K562 (cell line): Measurements from ENCODE around the gene WDR90. TPM values are rescaled to one million over a fixed set of nuclear protein-coding genes. Genes with fewer than 3 reads are reported as not detected.

Source experiments
- CC2D1A ChIP-seq: fragments of 450-650 bp; IDR thresholded peaks from 2 replicates; pipeline ENCODE4 v1.6.1; 2017; ENCODE audit warnings: mild to moderate bottlenecking
- GATA2 ChIP-seq: sonication (generic); formaldehyde crosslinking; IDR thresholded peaks from 2 replicates; pipeline ENCODE4 v1.4.0; 2020; ENCODE audit warnings: mild to moderate bottlenecking, missing genetic modification reagents
- NELFE ChIP-seq: IDR thresholded peaks from 2 replicates; pipeline ENCODE4 v1.6.1; 2011; ENCODE audit warnings: mild to moderate bottlenecking; ENCODE audit not compliant: insufficient read depth, insufficient read length
- PHB ChIP-seq: fragments of 250-450 bp; sonication (Bioruptor Pico); IDR thresholded peaks from 2 replicates; pipeline ENCODE4 v1.5.0; 2021
- RAD51 ChIP-seq: fragments of 450-650 bp; IDR thresholded peaks from 2 replicates; pipeline ENCODE4 v1.7.1; 2016; ENCODE audit warnings: low read depth, mild to moderate bottlenecking, borderline replicate concordance
- TCFL5 ChIP-seq: fragments of 250-450 bp; sonication (Bioruptor Pico); conservative IDR thresholded peaks from 2 replicates; pipeline ENCODE4 v1.6.1; 2021; ENCODE audit warnings: mild to moderate bottlenecking, moderate library complexity, matching md5 sums
- TFAM ChIP-seq: fragments of 250-450 bp; sonication (Bioruptor Pico); conservative IDR thresholded peaks from 2 replicates; pipeline ENCODE4 v1.5.0; 2021; ENCODE audit warnings: mild to moderate bottlenecking, moderate library complexity
- ZC3H8 ChIP-seq: fragments of 450-650 bp; IDR thresholded peaks from 2 replicates; pipeline ENCODE4 v1.6.1; 2017
- ZNF212 ChIP-seq: fragments of 450-650 bp; formaldehyde crosslinking; IDR thresholded peaks from 2 replicates; pipeline ENCODE4 v1.4.0; 2020; ENCODE audit warnings: mild to moderate bottlenecking
- polyA plus RNA-seq, 8 experiments: library from polyadenylated mRNA; depleted of rRNA in 4 of 8; stranded (reverse) in 5 of 8; unstranded in 3 of 8; fragments of >200 nt; fragmentation: Nextera tagmentation in 2 of 8; fragmentation: Illumina TruSeq in 1 of 8; extraction: Ambion mirVana in 2 of 8; extraction: Trizol in 1 of 8; gene quantifications; 2 replicates each; pipeline versions ENCODE4 v1.2.1 to v1.2.3, GENCODE V29; 2011 to 2014; ENCODE audit warnings: inconsistent platforms in 1 of 8, missing spikeins in 1 of 8
- total RNA-seq, 7 experiments: library from RNA; depleted of rRNA in 6 of 7; stranded (reverse); fragments of >200 nt in 6 of 7; fragmentation: Illumina TruSeq in 2 of 7; extraction: Trizol in 2 of 7; gene quantifications; 2 replicates each; pipeline versions ENCODE4 v1.2.1 to v1.2.3, GENCODE V29; 2011 to 2021; ENCODE audit warnings: low replicate concordance in 1 of 7
- TF ChIP-seq, protein P1 (sequence below): sonication (generic); formaldehyde crosslinking; IDR thresholded peaks from 2 replicates; pipeline ENCODE4 v1.5.0; 2020; ENCODE audit warnings: missing genetic modification reagents
- TF ChIP-seq, protein P2 (sequence below): fragments of 450-650 bp; formaldehyde crosslinking; IDR thresholded peaks from 2 replicates; pipeline ENCODE4 v1.4.0; 2020; ENCODE audit warnings: mild to moderate bottlenecking, moderate library complexity
- TF ChIP-seq, protein P3 (sequence below): sonication (generic); formaldehyde crosslinking; IDR thresholded peaks from 2 replicates; pipeline ENCODE4 v1.8.0; 2022; ENCODE audit warnings: missing genetic modification reagents, mild to moderate bottlenecking, borderline replicate concordance
- TF ChIP-seq, protein P4 (sequence below): fragments of 200-800 bp; sonication (Bioruptor generic); IDR thresholded peaks from 2 replicates; pipeline ENCODE4 v1.6.1; 2016; ENCODE audit warnings: missing genetic modification characterization, missing compliant biosample characterization
- TF ChIP-seq, protein P5 (sequence below): fragments of 150-350 bp; IDR thresholded peaks from 2 replicates; pipeline ENCODE4 v1.6.1; 2014; ENCODE audit warnings: low read depth, mild to moderate bottlenecking, low read length, borderline replicate concordance

The WDR90 gene
- total and polyA plus RNA-seq, 9 of the 15 experiments (the other 6 are each of a cell fraction or from before 2014, with no cell fraction given) = 0.44 to 12.6 (median 3.3) TPM

DNA sequence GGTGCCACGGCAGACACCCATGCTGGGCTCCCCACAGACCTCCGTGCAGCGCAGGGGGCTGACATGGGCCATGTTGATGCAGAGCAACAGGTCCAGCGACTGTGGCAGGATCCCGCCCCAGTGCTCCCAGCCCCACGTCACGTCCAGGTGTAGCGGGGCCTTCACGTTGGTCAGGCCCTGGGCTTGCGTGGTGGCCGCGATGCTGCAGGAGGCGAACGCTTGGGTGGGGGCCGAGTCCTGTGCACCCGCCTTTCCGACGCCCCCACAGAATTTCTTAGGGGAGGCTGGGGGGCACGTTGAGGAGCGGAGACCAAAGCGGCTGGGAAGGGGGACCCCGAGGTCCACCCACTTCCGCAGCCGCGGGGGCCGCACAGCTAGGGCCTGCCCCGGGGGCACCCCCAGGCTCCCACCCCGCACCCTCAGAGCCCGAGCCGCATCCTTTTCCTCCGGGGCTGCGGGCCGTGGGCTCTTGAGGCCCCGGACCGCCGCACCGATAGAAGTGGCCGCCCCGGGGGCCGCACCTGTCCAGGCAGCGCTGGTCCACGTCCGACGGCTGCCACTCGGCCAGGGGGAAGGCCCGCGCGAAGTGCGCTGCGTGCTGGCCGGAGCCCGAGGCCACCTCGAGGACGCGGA, 13.5 kb upstream of the WDR90 start (continued):
- TF ChIP-seq, protein P1, sequence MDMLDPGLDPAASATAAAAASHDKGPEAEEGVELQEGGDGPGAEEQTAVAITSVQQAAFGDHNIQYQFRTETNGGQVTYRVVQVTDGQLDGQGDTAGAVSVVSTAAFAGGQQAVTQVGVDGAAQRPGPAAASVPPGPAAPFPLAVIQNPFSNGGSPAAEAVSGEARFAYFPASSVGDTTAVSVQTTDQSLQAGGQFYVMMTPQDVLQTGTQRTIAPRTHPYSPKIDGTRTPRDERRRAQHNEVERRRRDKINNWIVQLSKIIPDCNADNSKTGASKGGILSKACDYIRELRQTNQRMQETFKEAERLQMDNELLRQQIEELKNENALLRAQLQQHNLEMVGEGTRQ = no peak
- TF ChIP-seq, protein P2, sequence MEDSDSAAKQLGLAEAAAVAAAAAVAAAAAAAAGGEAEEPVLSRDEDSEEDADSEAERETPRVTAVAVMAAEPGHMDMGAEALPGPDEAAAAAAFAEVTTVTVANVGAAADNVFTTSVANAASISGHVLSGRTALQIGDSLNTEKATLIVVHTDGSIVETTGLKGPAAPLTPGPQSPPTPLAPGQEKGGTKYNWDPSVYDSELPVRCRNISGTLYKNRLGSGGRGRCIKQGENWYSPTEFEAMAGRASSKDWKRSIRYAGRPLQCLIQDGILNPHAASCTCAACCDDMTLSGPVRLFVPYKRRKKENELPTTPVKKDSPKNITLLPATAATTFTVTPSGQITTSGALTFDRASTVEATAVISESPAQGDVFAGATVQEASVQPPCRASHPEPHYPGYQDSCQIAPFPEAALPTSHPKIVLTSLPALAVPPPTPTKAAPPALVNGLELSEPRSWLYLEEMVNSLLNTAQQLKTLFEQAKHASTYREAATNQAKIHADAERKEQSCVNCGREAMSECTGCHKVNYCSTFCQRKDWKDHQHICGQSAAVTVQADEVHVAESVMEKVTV (CRISPR knock-in tag) = 0 out of 2 replicates have a peak, but pooled peaks have one; percentile 25
- TF ChIP-seq CC2D1A (no peak), TFAM (CRISPR knock-in tag) (no peak), TCFL5 (CRISPR knock-in tag) (no peak), PHB (CRISPR knock-in tag) (no peak), ZC3H8 (no peak), NELFE (no peak), RAD51 (no peak), ZNF212 (CRISPR knock-in tag) (no peak), GATA2 (CRISPR knock-in tag) (no peak)
- TF ChIP-seq, protein P3, sequence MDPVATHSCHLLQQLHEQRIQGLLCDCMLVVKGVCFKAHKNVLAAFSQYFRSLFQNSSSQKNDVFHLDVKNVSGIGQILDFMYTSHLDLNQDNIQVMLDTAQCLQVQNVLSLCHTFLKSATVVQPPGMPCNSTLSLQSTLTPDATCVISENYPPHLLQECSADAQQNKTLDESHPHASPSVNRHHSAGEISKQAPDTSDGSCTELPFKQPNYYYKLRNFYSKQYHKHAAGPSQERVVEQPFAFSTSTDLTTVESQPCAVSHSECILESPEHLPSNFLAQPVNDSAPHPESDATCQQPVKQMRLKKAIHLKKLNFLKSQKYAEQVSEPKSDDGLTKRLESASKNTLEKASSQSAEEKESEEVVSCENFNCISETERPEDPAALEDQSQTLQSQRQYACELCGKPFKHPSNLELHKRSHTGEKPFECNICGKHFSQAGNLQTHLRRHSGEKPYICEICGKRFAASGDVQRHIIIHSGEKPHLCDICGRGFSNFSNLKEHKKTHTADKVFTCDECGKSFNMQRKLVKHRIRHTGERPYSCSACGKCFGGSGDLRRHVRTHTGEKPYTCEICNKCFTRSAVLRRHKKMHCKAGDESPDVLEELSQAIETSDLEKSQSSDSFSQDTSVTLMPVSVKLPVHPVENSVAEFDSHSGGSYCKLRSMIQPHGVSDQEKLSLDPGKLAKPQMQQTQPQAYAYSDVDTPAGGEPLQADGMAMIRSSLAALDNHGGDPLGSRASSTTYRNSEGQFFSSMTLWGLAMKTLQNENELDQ (CRISPR knock-in tag) = no peak
- TF ChIP-seq, protein P4, sequence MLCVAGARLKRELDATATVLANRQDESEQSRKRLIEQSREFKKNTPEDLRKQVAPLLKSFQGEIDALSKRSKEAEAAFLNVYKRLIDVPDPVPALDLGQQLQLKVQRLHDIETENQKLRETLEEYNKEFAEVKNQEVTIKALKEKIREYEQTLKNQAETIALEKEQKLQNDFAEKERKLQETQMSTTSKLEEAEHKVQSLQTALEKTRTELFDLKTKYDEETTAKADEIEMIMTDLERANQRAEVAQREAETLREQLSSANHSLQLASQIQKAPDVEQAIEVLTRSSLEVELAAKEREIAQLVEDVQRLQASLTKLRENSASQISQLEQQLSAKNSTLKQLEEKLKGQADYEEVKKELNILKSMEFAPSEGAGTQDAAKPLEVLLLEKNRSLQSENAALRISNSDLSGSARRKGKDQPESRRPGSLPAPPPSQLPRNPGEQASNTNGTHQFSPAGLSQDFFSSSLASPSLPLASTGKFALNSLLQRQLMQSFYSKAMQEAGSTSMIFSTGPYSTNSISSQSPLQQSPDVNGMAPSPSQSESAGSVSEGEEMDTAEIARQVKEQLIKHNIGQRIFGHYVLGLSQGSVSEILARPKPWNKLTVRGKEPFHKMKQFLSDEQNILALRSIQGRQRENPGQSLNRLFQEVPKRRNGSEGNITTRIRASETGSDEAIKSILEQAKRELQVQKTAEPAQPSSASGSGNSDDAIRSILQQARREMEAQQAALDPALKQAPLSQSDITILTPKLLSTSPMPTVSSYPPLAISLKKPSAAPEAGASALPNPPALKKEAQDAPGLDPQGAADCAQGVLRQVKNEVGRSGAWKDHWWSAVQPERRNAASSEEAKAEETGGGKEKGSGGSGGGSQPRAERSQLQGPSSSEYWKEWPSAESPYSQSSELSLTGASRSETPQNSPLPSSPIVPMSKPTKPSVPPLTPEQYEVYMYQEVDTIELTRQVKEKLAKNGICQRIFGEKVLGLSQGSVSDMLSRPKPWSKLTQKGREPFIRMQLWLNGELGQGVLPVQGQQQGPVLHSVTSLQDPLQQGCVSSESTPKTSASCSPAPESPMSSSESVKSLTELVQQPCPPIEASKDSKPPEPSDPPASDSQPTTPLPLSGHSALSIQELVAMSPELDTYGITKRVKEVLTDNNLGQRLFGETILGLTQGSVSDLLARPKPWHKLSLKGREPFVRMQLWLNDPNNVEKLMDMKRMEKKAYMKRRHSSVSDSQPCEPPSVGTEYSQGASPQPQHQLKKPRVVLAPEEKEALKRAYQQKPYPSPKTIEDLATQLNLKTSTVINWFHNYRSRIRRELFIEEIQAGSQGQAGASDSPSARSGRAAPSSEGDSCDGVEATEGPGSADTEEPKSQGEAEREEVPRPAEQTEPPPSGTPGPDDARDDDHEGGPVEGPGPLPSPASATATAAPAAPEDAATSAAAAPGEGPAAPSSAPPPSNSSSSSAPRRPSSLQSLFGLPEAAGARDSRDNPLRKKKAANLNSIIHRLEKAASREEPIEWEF = no peak
- TF ChIP-seq, protein P5, sequence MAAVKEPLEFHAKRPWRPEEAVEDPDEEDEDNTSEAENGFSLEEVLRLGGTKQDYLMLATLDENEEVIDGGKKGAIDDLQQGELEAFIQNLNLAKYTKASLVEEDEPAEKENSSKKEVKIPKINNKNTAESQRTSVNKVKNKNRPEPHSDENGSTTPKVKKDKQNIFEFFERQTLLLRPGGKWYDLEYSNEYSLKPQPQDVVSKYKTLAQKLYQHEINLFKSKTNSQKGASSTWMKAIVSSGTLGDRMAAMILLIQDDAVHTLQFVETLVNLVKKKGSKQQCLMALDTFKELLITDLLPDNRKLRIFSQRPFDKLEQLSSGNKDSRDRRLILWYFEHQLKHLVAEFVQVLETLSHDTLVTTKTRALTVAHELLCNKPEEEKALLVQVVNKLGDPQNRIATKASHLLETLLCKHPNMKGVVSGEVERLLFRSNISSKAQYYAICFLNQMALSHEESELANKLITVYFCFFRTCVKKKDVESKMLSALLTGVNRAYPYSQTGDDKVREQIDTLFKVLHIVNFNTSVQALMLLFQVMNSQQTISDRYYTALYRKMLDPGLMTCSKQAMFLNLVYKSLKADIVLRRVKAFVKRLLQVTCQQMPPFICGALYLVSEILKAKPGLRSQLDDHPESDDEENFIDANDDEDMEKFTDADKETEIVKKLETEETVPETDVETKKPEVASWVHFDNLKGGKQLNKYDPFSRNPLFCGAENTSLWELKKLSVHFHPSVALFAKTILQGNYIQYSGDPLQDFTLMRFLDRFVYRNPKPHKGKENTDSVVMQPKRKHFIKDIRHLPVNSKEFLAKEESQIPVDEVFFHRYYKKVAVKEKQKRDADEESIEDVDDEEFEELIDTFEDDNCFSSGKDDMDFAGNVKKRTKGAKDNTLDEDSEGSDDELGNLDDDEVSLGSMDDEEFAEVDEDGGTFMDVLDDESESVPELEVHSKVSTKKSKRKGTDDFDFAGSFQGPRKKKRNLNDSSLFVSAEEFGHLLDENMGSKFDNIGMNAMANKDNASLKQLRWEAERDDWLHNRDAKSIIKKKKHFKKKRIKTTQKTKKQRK = no peak
